GM12873 (cell line): ENCODE results near the gene GALT.

Experiments used
- TF ChIP-seq, protein P1 (sequence below): IDR thresholded peaks from 2 replicates; pipeline ENCODE4 v1.5.1; 2012; ENCODE audit warnings: low read depth, mild to moderate bottlenecking, moderate library complexity, low read length, control low read depth; ENCODE audit not compliant: insufficient read depth; ENCODE audit errors: missing control alignments

The GALT gene

DNA sequence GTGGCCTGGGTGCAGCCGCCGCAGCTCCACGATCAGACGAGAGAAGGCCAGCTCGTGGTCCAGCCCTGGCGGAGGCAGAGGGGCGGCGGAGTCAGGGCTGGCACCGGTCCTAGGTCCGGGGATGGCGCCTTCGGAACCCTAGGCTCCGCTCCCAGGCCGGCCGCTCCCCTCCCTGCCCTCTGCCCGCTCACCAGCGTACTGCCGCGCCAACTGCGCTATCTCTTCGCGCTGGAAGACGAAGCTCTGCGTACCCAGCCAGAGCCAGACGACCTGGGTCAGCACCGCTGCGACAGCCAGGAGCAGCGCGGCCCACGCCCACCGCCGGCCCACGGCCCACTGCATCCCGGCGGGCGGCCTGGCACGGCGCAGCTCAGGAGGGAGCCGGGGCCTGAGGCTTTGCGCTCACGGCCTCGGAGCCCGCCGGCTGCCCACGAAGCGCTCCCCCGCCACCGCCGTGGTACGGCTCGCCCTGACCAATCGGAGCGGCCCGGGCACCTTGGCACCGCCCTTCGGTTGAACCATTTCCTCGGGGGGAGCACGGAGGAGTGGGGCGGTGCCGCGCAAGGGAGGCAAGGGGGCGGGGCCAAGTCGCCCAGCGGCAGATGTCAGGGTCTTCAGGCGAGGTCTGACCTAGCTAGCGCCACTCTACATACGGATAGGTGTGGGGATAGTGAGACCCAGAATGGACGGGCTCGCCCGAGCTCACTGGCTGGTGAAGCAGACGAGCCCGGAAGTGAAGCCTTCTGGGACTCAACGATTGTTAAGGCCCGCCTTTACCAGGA is 8.9 kb upstream of the GALT start, which contains the start of gene SIGMAR1:
Gene SIGMAR1, minus strand, starts transcription at position 432 of the 782 bp plus-strand sequence. Its CDS starts 90 bp downstream, at position 342.
- TF ChIP-seq, protein P1, sequence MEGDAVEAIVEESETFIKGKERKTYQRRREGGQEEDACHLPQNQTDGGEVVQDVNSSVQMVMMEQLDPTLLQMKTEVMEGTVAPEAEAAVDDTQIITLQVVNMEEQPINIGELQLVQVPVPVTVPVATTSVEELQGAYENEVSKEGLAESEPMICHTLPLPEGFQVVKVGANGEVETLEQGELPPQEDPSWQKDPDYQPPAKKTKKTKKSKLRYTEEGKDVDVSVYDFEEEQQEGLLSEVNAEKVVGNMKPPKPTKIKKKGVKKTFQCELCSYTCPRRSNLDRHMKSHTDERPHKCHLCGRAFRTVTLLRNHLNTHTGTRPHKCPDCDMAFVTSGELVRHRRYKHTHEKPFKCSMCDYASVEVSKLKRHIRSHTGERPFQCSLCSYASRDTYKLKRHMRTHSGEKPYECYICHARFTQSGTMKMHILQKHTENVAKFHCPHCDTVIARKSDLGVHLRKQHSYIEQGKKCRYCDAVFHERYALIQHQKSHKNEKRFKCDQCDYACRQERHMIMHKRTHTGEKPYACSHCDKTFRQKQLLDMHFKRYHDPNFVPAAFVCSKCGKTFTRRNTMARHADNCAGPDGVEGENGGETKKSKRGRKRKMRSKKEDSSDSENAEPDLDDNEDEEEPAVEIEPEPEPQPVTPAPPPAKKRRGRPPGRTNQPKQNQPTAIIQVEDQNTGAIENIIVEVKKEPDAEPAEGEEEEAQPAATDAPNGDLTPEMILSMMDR, result no peak

GRCh38 chr9:34638138-34638445 is 8.4 kb upstream of the GALT start:
- TF ChIP-seq, protein P1, result no peak

- TF ChIP-seq, protein P1, result no peak
Measured at GRCh38 chr9:34642679-34643078, 3.8 kb upstream of the GALT start.

GRCh38 chr9:34644766-34645314 is 1.6 kb upstream of the GALT start:
- TF ChIP-seq, protein P1, result no peak

GRCh38 chr9:34647084-34647403 is 569 bp downstream of the GALT start:
- TF ChIP-seq, protein P1, result no peak

DNA sequence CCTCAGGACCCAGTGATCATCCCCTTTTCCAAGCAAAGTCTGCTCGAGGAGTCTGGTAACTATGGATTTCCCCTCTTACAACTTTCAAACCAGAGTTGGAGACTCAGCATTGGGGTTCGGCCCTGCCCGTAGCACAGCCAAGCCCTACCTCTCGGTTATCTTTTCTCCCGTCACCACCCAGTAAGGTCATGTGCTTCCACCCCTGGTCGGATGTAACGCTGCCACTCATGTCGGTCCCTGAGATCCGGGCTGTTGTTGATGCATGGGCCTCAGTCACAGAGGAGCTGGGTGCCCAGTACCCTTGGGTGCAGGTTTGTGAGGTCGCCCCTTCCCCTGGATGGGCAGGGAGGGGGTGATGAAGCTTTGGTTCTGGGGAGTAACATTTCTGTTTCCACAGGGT is 1.2 kb downstream of the GALT start:
- TF ChIP-seq, protein P1, result no peak

- TF ChIP-seq, protein P1, result no peak
Measured at GRCh38 chr9:34648673-34649072, 2.2 kb downstream of the GALT start.
